IMR-90 (cell line): ENCODE measurements around the gene RELL2. TPM values are rescaled to one million over a fixed set of nuclear protein-coding genes. Genes with fewer than 3 reads are reported as not detected.

Experiments used
- ATAC-seq: fragments of 200-7000 bp; cut with Tn5 transposase; 2 replicates; pipeline ENCODE4 v1.9.1; 2020; ENCODE audit warnings: low read depth, mild to moderate bottlenecking, moderate library complexity
- BruUV-seq: library from RNA; stranded (reverse); fragments of 400-500 nt; replicated peaks from 2 replicates; lab custom pipeline; 2021; lab: Mats Ljungman, UMichigan
- CTCF ChIA-PET: fragments of 300-600 bp; formaldehyde crosslinking; extraction: SDS; loops from one replicate; lab custom pipeline; 2021; ENCODE audit warnings: antibody characterized with exemption; lab: Yijun Ruan, JAX
- POLR2A ChIA-PET: fragments of 300-600 bp; sonication (Branson Sonifier 250); formaldehyde crosslinking; loops from one replicate; lab custom pipeline; 2022; ENCODE audit warnings: antibody characterized with exemption; ENCODE audit not compliant: unreplicated experiment; lab: Charles Lee
- DNase-seq: peaks from one replicate; pipeline ENCODE4 v3.0.0; 2013
- H2AFZ ChIP-seq: replicated peaks from 2 replicates; pipeline ENCODE3; 2013; ENCODE audit warnings: low read length, mild to moderate bottlenecking; ENCODE audit not compliant: poor library complexity
- H2AK5ac ChIP-seq: 2 replicates; pipeline ENCODE4 v1.6.1; 2013; ENCODE audit warnings: low read depth, low read length, inconsistent platforms
- H2AK9ac ChIP-seq: replicated peaks from 2 replicates; pipeline ENCODE3; 2013; ENCODE audit warnings: mild to moderate bottlenecking, low read depth, low read length, moderate library complexity; ENCODE audit not compliant: poor library complexity
- H2BK120ac ChIP-seq: 2 replicates; pipeline ENCODE4 v1.6.1; 2013; ENCODE audit warnings: low read depth, low read length, inconsistent platforms
- H2BK15ac ChIP-seq: 3 replicates; pipeline ENCODE4 v1.6.1; 2013; ENCODE audit warnings: low read depth, low read length, inconsistent platforms
- H2BK20ac ChIP-seq: 2 replicates; pipeline ENCODE4 v1.6.1; 2013; ENCODE audit warnings: low read depth, mild to moderate bottlenecking, inconsistent platforms, low read length, moderate library complexity
- H2BK5ac ChIP-seq: 2 replicates; pipeline ENCODE4 v1.6.1; 2013; ENCODE audit warnings: mild to moderate bottlenecking, low read depth, low read length, inconsistent platforms; ENCODE audit not compliant: poor library complexity, severe bottlenecking
- H3K14ac ChIP-seq: replicated peaks from 2 replicates; pipeline ENCODE4 v1.6.1; 2013; ENCODE audit warnings: low read depth, low read length, inconsistent platforms
- H3K18ac ChIP-seq: 2 replicates; pipeline ENCODE4 v1.6.1; 2013; ENCODE audit warnings: low read depth, low read length, control low read depth
- H3K23ac ChIP-seq: 2 replicates; pipeline ENCODE4 v1.6.1; 2013; ENCODE audit warnings: low read depth, low read length, inconsistent platforms
- H3K27ac ChIP-seq: 2 replicates; pipeline ENCODE4 v1.5.1; 2013; ENCODE audit warnings: mild to moderate bottlenecking, control low read depth, low read length; ENCODE audit not compliant: insufficient read depth
- H3K27me3 ChIP-seq: 2 replicates; pipeline ENCODE4 v1.6.1; 2013; ENCODE audit warnings: low read length; ENCODE audit not compliant: control insufficient read depth, insufficient read depth
- H3K36me3 ChIP-seq: 2 replicates; pipeline ENCODE4 v1.6.1; 2013; ENCODE audit warnings: low read length, mixed read lengths; ENCODE audit not compliant: control insufficient read depth, insufficient read depth
- H3K4ac ChIP-seq: 2 replicates; pipeline ENCODE4 v1.6.1; 2013; ENCODE audit warnings: low read depth, low read length, inconsistent platforms
- H3K4me1 ChIP-seq: 2 replicates; pipeline ENCODE4 v1.6.1; 2013; ENCODE audit warnings: low read length, mixed read lengths; ENCODE audit not compliant: control insufficient read depth, insufficient read depth
- H3K4me2 ChIP-seq: 2 replicates; pipeline ENCODE4 v1.6.1; 2013; ENCODE audit warnings: low read depth, mild to moderate bottlenecking, control low read depth, low read length, moderate library complexity
- H3K4me3 ChIP-seq: 2 replicates; pipeline ENCODE4 v1.5.1; 2013; ENCODE audit warnings: low read depth, mild to moderate bottlenecking, control low read depth, low read length, moderate library complexity; ENCODE audit not compliant: insufficient read depth
- H3K56ac ChIP-seq: 2 replicates; pipeline ENCODE4 v1.6.1; 2013; ENCODE audit warnings: low read length, inconsistent platforms; ENCODE audit not compliant: insufficient read depth; ENCODE audit errors: extremely low read depth
- H3K79me1 ChIP-seq, 2 experiments: 2 replicates each; pipeline ENCODE4 v1.6.1; 2013; ENCODE audit warnings: low read length in 2 of 2, inconsistent platforms in 1 of 2, low read depth in 1 of 2
- H3K9ac ChIP-seq: 2 replicates; pipeline ENCODE4 v1.6.1; 2013; ENCODE audit warnings: low read depth, low read length, control low read depth
- H3K9me1 ChIP-seq: 2 replicates; pipeline ENCODE4 v1.6.1; 2013; ENCODE audit warnings: low read length, inconsistent platforms; ENCODE audit not compliant: insufficient read depth
- H3K9me3 ChIP-seq: 2 replicates; pipeline ENCODE4 v1.6.1; 2013; ENCODE audit warnings: low read length; ENCODE audit not compliant: control insufficient read depth, insufficient read depth
- H4K20me1 ChIP-seq: 2 replicates; pipeline ENCODE4 v1.6.1; 2013; ENCODE audit warnings: low read length, inconsistent platforms; ENCODE audit not compliant: insufficient read depth
- H4K5ac ChIP-seq: 2 replicates; pipeline ENCODE4 v1.6.1; 2013; ENCODE audit warnings: mild to moderate bottlenecking, low read depth, low read length, control low read depth
- H4K8ac ChIP-seq, 2 experiments: 2 replicates each; pipeline ENCODE4 v1.6.1; 2013; ENCODE audit warnings: low read depth in 2 of 2, low read length in 2 of 2, control low read depth in 1 of 2, inconsistent platforms in 1 of 2
- H4K91ac ChIP-seq: 2 replicates; pipeline ENCODE4 v1.6.1; 2013; ENCODE audit warnings: low read depth, low read length, inconsistent platforms; ENCODE audit not compliant: insufficient read depth
- CHD1 ChIP-seq: IDR thresholded peaks from 2 replicates; pipeline ENCODE4 v1.6.1; 2012; ENCODE audit warnings: low read depth, low read length, improper control_type of control experiment
- MXI1 ChIP-seq: IDR thresholded peaks from 2 replicates; pipeline ENCODE4 v1.6.1; 2012; ENCODE audit warnings: low read depth, mild to moderate bottlenecking, low read length, moderate library complexity, borderline replicate concordance
- dilution Hi-C: fragments of 300-500 bp; cut with HindIII; formaldehyde crosslinking; loops from one replicate; pipeline ENCODE4 v1.14.3; 2018; ENCODE audit warnings: low sequenced_read_pairs; ENCODE audit not compliant: unreplicated experiment
- in situ Hi-C: fragments of 300-500 bp; cut with MboI; formaldehyde crosslinking; loops from 3 replicates; pipeline ENCODE4 v1.14.3; 2019; ENCODE audit warnings: low sequenced_read_pairs, inconsistent platforms, mixed read lengths
- intact Hi-C: fragments of 100-400 bp; cut with micrococcal nuclease; formaldehyde crosslinking; loops from 2 replicates; pipeline ENCODE4 v1.10.0; 2022
- polyA plus RNA-seq, 3 experiments: library from polyadenylated mRNA; depleted of rRNA; stranded (reverse); fragments of >200 nt; gene quantifications; 2 replicates each; pipeline ENCODE4 v1.2.3, GENCODE V29; 2012; ENCODE audit warnings: low replicate concordance in 1 of 3
- total RNA-seq: library from RNA; depleted of rRNA; stranded (reverse); fragments of >200 nt; gene quantifications from 2 replicates; pipeline ENCODE4 v1.2.3, GENCODE V29; 2012
- TF ChIP-seq, protein P1 (sequence below): fragments of 150-350 bp; IDR thresholded peaks from 2 replicates; pipeline ENCODE4 v1.6.1; 2017; ENCODE audit warnings: mild to moderate bottlenecking, antibody characterized with exemption, low read length, low read depth

The RELL2 gene
- total and polyA plus RNA-seq, 2 of the 4 experiments (the other 2 are of a cell fraction) = 2.2 to 7.6 TPM

DNA sequence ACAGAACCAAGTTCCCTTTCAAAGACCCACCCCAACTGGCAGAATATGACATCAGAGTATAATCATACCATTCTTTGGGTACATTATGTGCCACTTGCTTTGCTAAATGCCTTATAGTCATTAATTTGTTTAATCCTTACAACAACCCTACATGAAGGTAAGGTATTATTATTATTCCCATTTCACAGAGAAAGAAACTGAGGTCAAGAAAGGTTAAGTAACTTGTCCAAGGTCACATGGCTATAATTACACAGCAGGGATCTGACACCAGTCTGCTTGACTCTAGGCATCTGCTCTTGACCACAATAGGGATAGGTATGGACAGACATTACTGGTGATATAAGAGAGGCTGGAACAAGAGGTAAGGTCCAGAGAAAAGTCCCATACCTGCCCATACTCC lies 13.2 kb downstream of the RELL2 start:
- H3K23ac ChIP-seq = 0 out of 2 replicates have a peak overlapping the region, but pooled peaks have one; percentile 11
- peaks cover 3% of the 10 kb centered on the region; the same call in 1 of the 2 replicates for H4K20me1 ChIP-seq
- no peaks in the 10 kb centered on the region; the same call in 1 of the 2 replicates for H3K9me1 ChIP-seq
- intact Hi-C loops (no loop called here), in situ Hi-C loops (no loop called here), dilution Hi-C loops (no loop called here)
- CTCF ChIA-PET = no interaction called here
- no peak for ATAC-seq
- no peak overlapping the region for H3K9ac ChIP-seq
- BruUV-seq = no TSS peak
- POLR2A ChIA-PET = no interaction called here
- H2BK15ac ChIP-seq = no peak overlapping the region
- H2BK5ac ChIP-seq = no peak overlapping the region
- TF ChIP-seq MXI1 (no peak), CHD1 (no peak)
- TF ChIP-seq, protein P1, sequence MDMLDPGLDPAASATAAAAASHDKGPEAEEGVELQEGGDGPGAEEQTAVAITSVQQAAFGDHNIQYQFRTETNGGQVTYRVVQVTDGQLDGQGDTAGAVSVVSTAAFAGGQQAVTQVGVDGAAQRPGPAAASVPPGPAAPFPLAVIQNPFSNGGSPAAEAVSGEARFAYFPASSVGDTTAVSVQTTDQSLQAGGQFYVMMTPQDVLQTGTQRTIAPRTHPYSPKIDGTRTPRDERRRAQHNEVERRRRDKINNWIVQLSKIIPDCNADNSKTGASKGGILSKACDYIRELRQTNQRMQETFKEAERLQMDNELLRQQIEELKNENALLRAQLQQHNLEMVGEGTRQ = no peak
- H2AK5ac ChIP-seq = no peak overlapping the region
- peaks cover 11% of the 10 kb centered on the region; the same call in 1 of the 2 replicates for H3K4me1 ChIP-seq
- H3K27ac ChIP-seq = no peak overlapping the region
- no peak overlapping the region for H3K4ac ChIP-seq
- H2AK9ac ChIP-seq = peak overlapping the region; percentile 37
- H2BK20ac ChIP-seq = no peak overlapping the region
- peaks cover 10 to 17% of the 10 kb centered on the region in 2 experiments for H3K79me1 ChIP-seq
- no peak overlapping the region for H4K91ac ChIP-seq
- H3K56ac ChIP-seq = no peak overlapping the region
- H2AFZ ChIP-seq = no peak overlapping the region
- H3K18ac ChIP-seq = no peak overlapping the region
- peaks cover 31% of the 10 kb centered on the region for H3K36me3 ChIP-seq
- no peak overlapping the region for H3K4me3 ChIP-seq
- H3K14ac ChIP-seq = no peak overlapping the region
- H4K5ac ChIP-seq = no peak overlapping the region
- H2BK120ac ChIP-seq = no peak overlapping the region
- no peaks in the 10 kb centered on the region for H3K9me3 ChIP-seq
- H3K4me2 ChIP-seq = no peak overlapping the region
- no peak overlapping the region for H4K8ac ChIP-seq
- H3K27me3 ChIP-seq = no peaks in the 10 kb centered on the region
- DNase-seq = no peak
